Hypothalamus (tissue), 51 donors: ENCODE data around the gene DSE.

Experiments
- DNase-seq, 51 donors: peaks; one replicate each; lab custom pipeline; 2025; lab: John Stamatoyannopoulos, UW

Gene DSE

GRCh38 chr6:116359131-116359530 lies 11.6 kb upstream of the DSE start:
- DNase-seq: no peak

- no peak for DNase-seq
Observed at GRCh38 chr6:116359835-116360234, 10.9 kb upstream of the DSE start.

- DNase-seq: no peak
Observed at GRCh38 chr6:116362276-116362675, 8.5 kb upstream of the DSE start.

- DNase-seq: no peak
Observed at GRCh38 chr6:116363759-116364158, 7.0 kb upstream of the DSE start.

- no peak for DNase-seq
Observed at GRCh38 chr6:116364321-116364720, 6.4 kb upstream of the DSE start.

- no peak for DNase-seq
Observed at GRCh38 chr6:116365743-116366142, 5.0 kb upstream of the DSE start.

GRCh38 chr6:116366740-116367275 lies 3.9 kb upstream of the DSE start:
- DNase-seq: peak in 1 of 51 donors; percentile 26

- no peak for DNase-seq
Observed at GRCh38 chr6:116369540-116369939, 1.2 kb upstream of the DSE start.

GRCh38 chr6:116369964-116370759 lies 585 bp upstream of the DSE start:
- DNase-seq: peak in 4 of 51 donors; percentile 1 to 83 (median 14)

- peak in 42 of 51 donors; percentile 21 to 82 (median 50) for DNase-seq
Observed at GRCh38 chr6:116371120-116371917, 572 bp downstream of the DSE start.

- DNase-seq: no peak
Observed at GRCh38 chr6:116371918-116372209, 1.1 kb downstream of the DSE start.

- no peak for DNase-seq
Observed at GRCh38 chr6:116373300-116373699, 2.6 kb downstream of the DSE start.

- no peak for DNase-seq
Observed at GRCh38 chr6:116373940-116374339, 3.2 kb downstream of the DSE start.

- DNase-seq: no peak
Observed at GRCh38 chr6:116374586-116374985, 3.8 kb downstream of the DSE start.

- DNase-seq: no peak
Observed at GRCh38 chr6:116375262-116375661, 4.5 kb downstream of the DSE start.

- no peak for DNase-seq
Observed at GRCh38 chr6:116376149-116376548, 5.4 kb downstream of the DSE start.

GRCh38 chr6:116379764-116380163 lies 9.0 kb downstream of the DSE start:
- DNase-seq: no peak

GRCh38 chr6:116380346-116380745 lies 9.6 kb downstream of the DSE start:
- no peak for DNase-seq

- DNase-seq: no peak
Observed at GRCh38 chr6:116381000-116381399, 10.3 kb downstream of the DSE start.

- no peak for DNase-seq
Observed at GRCh38 chr6:116382587-116382986, 11.8 kb downstream of the DSE start.

GRCh38 chr6:116384727-116385458 lies 14.1 kb downstream of the DSE start:
- no peak for DNase-seq
